Hepatocyte (in vitro differentiated cells): ENCODE data around the gene CCNF. TPM values are rescaled to one million over a fixed set of nuclear protein-coding genes. Genes with fewer than 3 reads are reported as not detected.

Experiments
- DNase-seq: peaks from one replicate; pipeline ENCODE4 v3.0.0-alpha.2; 2016; ENCODE audit warnings: low spot score
- H2AFZ ChIP-seq: fragments of 200-600 bp; sonication (generic); 2 replicates; pipeline ENCODE4 v1.6.0; 2016; ENCODE audit warnings: antibody characterized with exemption, mild to moderate bottlenecking
- H3K27ac ChIP-seq: fragments of 200-600 bp; sonication (generic); 2 replicates; pipeline ENCODE4 v1.5.1; 2016; ENCODE audit warnings: mild to moderate bottlenecking
- H3K27me3 ChIP-seq: fragments of 200-600 bp; sonication (generic); 2 replicates; pipeline ENCODE4 v1.6.1; 2016
- H3K36me3 ChIP-seq: fragments of 200-600 bp; sonication (generic); replicated peaks from 2 replicates; pipeline ENCODE4 v1.5.1; 2016; ENCODE audit warnings: low read depth; ENCODE audit not compliant: insufficient read depth
- H3K4me1 ChIP-seq: fragments of 200-600 bp; sonication (generic); 2 replicates; pipeline ENCODE4 v1.5.1; 2016; ENCODE audit warnings: mild to moderate bottlenecking, moderate library complexity; ENCODE audit not compliant: insufficient read depth
- H3K4me2 ChIP-seq: fragments of 200-600 bp; sonication (generic); 2 replicates; pipeline ENCODE4 v1.6.0; 2016
- H3K4me3 ChIP-seq: fragments of 200-600 bp; sonication (generic); 2 replicates; pipeline ENCODE4 v1.5.1; 2016; ENCODE audit warnings: mild to moderate bottlenecking
- H3K79me2 ChIP-seq: fragments of 200-600 bp; sonication (generic); 2 replicates; pipeline ENCODE4 v1.6.0; 2017; ENCODE audit warnings: mild to moderate bottlenecking
- H3K9me2 ChIP-seq: fragments of 200-600 bp; sonication (generic); replicated peaks from 2 replicates; pipeline ENCODE4 v1.6.0; 2017; ENCODE audit warnings: mild to moderate bottlenecking; ENCODE audit not compliant: insufficient read depth
- H3K9me3 ChIP-seq: fragments of 200-600 bp; sonication (generic); 2 replicates; pipeline ENCODE4 v1.5.1; 2016; ENCODE audit warnings: low read depth, mild to moderate bottlenecking
- H4K20me1 ChIP-seq: fragments of 200-600 bp; sonication (generic); 2 replicates; pipeline ENCODE4 v1.6.0; 2016; ENCODE audit warnings: mild to moderate bottlenecking; ENCODE audit not compliant: insufficient read depth, poor library complexity, severe bottlenecking
- EZH2 ChIP-seq: fragments of 200-600 bp; sonication (generic); IDR thresholded peaks from 2 replicates; pipeline ENCODE4 v1.6.1; 2016; ENCODE audit warnings: antibody characterized with exemption, mild to moderate bottlenecking, borderline replicate concordance
- EZH2phosphoT487 ChIP-seq: fragments of 200-600 bp; sonication (generic); IDR thresholded peaks from one replicate; pipeline ENCODE4 v1.6.1; 2018; ENCODE audit warnings: antibody characterized with exemption, mild to moderate bottlenecking, low read depth, moderate library complexity; ENCODE audit not compliant: unreplicated experiment, severe bottlenecking
- WGBS: methylation state at CpG from one replicate; pipeline ENCODE4 v1.1.6; 2016; ENCODE audit warnings: low lambda C conversion rate; ENCODE audit errors: missing lambda C conversion rate; 5-methylcytosine and 5-hydroxymethylcytosine counted together
- polyA plus RNA-seq: library from polyadenylated mRNA; unstranded; fragments of >200 nt; fragmentation: Nextera tagmentation; extraction: Ambion mirVana; gene quantifications from 2 replicates; pipeline ENCODE4 v1.2.1, GENCODE V29; 2016
- total RNA-seq: library from RNA; depleted of rRNA; stranded (reverse); fragments of >200 nt; gene quantifications from 2 replicates; pipeline ENCODE4 v1.2.3, GENCODE V29; 2014
- TF ChIP-seq, protein P1 (sequence below): fragments of 200-600 bp; sonication (generic); IDR thresholded peaks from 2 replicates; pipeline ENCODE4 v1.5.1; 2016; ENCODE audit warnings: antibody characterized with exemption, mild to moderate bottlenecking; ENCODE audit not compliant: poor library complexity

CCNF gene
- total and polyA plus RNA-seq, 2 experiments from 2014 or later = 4.7 to 6.5 TPM

GRCh38 chr16:2428784-2429033 is 538 bp upstream of the CCNF start:
- peak overlapping the region; percentile 65 for H3K27ac ChIP-seq
- WGBS = under 1% methylated on average over 17 of the region's 24 CpGs

DNA sequence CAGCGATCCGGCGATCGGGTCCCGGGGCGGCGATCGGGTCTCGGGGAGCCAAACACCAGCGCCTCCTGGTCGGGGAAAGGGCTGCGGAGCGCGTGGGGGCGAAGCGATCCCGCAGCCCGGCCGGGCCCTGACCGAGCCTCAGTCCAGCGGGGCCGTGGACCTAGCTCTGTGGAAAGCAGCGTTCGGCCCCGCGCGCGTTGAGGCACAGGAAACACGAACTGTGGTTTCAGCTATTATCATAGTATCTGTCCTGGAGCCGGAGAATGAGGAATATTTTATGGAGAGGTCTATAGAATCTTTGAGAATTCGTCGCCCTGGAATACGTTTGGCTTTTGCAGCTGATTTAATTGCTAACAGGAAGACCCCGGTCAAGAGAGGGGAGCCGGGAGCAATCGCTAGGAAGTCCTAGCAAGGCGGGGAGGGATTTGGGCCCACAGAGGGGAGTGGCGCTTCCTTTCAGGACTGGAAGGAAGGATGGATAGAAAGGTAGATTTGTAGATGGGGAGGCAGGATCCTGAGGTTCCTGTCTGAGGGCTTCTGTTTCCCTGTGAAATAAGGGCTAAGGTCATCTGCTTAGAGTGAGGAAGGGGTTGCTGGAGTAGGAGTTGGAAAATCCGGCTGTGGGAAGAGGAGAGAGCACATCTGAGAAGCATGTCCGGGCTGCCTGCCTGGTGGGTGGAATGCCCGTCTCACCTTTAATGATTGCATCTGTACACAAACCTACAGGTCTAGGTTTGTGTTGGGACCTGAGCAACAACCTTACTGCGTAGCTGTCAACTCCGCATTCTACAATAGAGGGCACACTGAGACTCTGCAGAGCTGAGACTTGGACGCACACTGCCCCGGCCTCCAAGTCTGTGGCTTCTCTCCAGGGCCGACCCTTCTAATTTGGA is 770 bp downstream of the CCNF start:
- Histone ChIP-seq H2AFZ (peak overlapping the region; percentile 92), H3K36me3 (no peaks in the 10 kb centered on the region), H3K4me3 (peak overlapping the region; percentile 82), H3K4me2 (peak overlapping the region; percentile 94), H3K9me2 (no peaks in the 10 kb centered on the region), H3K27me3 (no peaks in the 10 kb centered on the region), H3K4me1 (peaks cover 11% of the 10 kb centered on the region), H3K27ac (peak overlapping the region; percentile 17), H4K20me1 (no peaks in the 10 kb centered on the region), H3K79me2 (peaks cover 24% of the 10 kb centered on the region), H3K9me3 (no peaks in the 10 kb centered on the region)
- no peak for TF ChIP-seq EZH2phosphoT487
- TF ChIP-seq, protein P1, sequence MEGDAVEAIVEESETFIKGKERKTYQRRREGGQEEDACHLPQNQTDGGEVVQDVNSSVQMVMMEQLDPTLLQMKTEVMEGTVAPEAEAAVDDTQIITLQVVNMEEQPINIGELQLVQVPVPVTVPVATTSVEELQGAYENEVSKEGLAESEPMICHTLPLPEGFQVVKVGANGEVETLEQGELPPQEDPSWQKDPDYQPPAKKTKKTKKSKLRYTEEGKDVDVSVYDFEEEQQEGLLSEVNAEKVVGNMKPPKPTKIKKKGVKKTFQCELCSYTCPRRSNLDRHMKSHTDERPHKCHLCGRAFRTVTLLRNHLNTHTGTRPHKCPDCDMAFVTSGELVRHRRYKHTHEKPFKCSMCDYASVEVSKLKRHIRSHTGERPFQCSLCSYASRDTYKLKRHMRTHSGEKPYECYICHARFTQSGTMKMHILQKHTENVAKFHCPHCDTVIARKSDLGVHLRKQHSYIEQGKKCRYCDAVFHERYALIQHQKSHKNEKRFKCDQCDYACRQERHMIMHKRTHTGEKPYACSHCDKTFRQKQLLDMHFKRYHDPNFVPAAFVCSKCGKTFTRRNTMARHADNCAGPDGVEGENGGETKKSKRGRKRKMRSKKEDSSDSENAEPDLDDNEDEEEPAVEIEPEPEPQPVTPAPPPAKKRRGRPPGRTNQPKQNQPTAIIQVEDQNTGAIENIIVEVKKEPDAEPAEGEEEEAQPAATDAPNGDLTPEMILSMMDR = peak; percentile 39
- DNase-seq = peak; percentile 61
- WGBS = 2% methylated on average over 46 of the region's 46 CpGs

More at GRCh38 chr16:2428784-2429033, 538 bp upstream of the CCNF start:
- H2AFZ ChIP-seq = peak overlapping the region; percentile 95
- no peaks in the 10 kb centered on the region for H4K20me1 ChIP-seq
- no peaks in the 10 kb centered on the region for H3K9me3 ChIP-seq
- H3K79me2 ChIP-seq = peaks cover 24% of the 10 kb centered on the region
- H3K27me3 ChIP-seq = no peaks in the 10 kb centered on the region
- DNase-seq = no peak
- no peaks in the 10 kb centered on the region for H3K36me3 ChIP-seq
- peak overlapping the region; percentile 98 for H3K4me2 ChIP-seq
- H3K4me1 ChIP-seq = peaks cover 11% of the 10 kb centered on the region
- peak overlapping the region; percentile 92 for H3K4me3 ChIP-seq
- no peak for TF ChIP-seq EZH2phosphoT487
- TF ChIP-seq, protein P1 = peak; percentile 6
- H3K9me2 ChIP-seq = no peaks in the 10 kb centered on the region

DNA sequence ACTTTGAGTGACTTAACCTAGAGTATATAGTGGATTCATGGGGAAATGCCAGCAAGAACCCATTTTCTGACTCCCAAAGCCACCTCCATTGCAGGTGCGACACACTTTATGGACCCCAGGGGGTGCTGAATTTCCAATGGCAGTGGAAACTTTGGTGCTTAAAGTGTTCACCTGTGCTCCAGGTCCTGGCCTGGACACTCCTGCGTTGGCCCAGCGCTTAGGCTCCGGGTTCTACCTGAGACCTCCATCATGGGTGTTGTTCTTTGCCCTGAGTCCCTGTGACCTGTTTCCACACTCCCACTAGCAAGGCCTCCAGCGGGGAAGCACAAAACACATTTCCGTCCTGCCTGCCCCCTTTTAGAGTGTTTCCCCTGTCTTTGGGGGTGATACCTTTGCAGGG is 3.0 kb downstream of the CCNF start:
- WGBS = 98% methylated on average over 6 of the region's 6 CpGs
- H3K36me3 ChIP-seq = no peaks in the 10 kb centered on the region
- H3K79me2 ChIP-seq = peaks cover 24% of the 10 kb centered on the region
- H3K27me3 ChIP-seq = no peaks in the 10 kb centered on the region
- DNase-seq = no peak
- H2AFZ ChIP-seq = no peak overlapping the region
- no peak overlapping the region for H3K27ac ChIP-seq
- no peak overlapping the region for H3K4me3 ChIP-seq
- no peak overlapping the region for H3K4me2 ChIP-seq
- TF ChIP-seq EZH2 (no peak), EZH2phosphoT487 (no peak)
- TF ChIP-seq, protein P1 = no peak
- H3K9me3 ChIP-seq = no peaks in the 10 kb centered on the region
- H3K9me2 ChIP-seq = no peaks in the 10 kb centered on the region
- H3K4me1 ChIP-seq = peaks cover 11% of the 10 kb centered on the region
- no peaks in the 10 kb centered on the region for H4K20me1 ChIP-seq
